Smooth muscle cell (in vitro differentiated cells): ENCODE data around the gene ABL2. TPM values are rescaled to one million over a fixed set of nuclear protein-coding genes. Genes with fewer than 3 reads are reported as not detected.

Experiments
- DNase-seq: peaks from one replicate; lab custom pipeline; 2025; ENCODE audit not compliant: unreplicated experiment; lab: John Stamatoyannopoulos, UW
- H2AFZ ChIP-seq: fragments of 200-600 bp; sonication (generic); 2 replicates; pipeline ENCODE4 v1.6.0; 2016; ENCODE audit warnings: antibody characterized with exemption, low read depth, mild to moderate bottlenecking
- H3F3A ChIP-seq: fragments of 200-600 bp; sonication (generic); 2 replicates; pipeline ENCODE4 v1.6.0; 2017; ENCODE audit warnings: antibody characterized with exemption, low read depth
- H3K27ac ChIP-seq: fragments of 200-600 bp; sonication (generic); 2 replicates; pipeline ENCODE4 v1.5.1; 2016; ENCODE audit warnings: low read depth, mild to moderate bottlenecking
- H3K27me3 ChIP-seq: fragments of 200-600 bp; sonication (generic); 2 replicates; pipeline ENCODE4 v1.6.1; 2016; ENCODE audit warnings: low read depth, mild to moderate bottlenecking
- H3K36me3 ChIP-seq: fragments of 200-600 bp; sonication (generic); 2 replicates; pipeline ENCODE4 v1.5.1; 2016; ENCODE audit warnings: low read depth
- H3K4me1 ChIP-seq: fragments of 200-600 bp; sonication (generic); 2 replicates; pipeline ENCODE4 v1.5.1; 2016; ENCODE audit warnings: low read depth
- H3K4me2 ChIP-seq: fragments of 200-600 bp; sonication (generic); 2 replicates; pipeline ENCODE4 v1.6.0; 2016; ENCODE audit warnings: mild to moderate bottlenecking
- H3K4me3 ChIP-seq: fragments of 200-600 bp; sonication (generic); 2 replicates; pipeline ENCODE4 v1.5.1; 2016; ENCODE audit warnings: mild to moderate bottlenecking
- H3K79me2 ChIP-seq: fragments of 200-600 bp; sonication (generic); 2 replicates; pipeline ENCODE4 v1.6.0; 2016; ENCODE audit warnings: low read depth, mild to moderate bottlenecking
- H3K9ac ChIP-seq: fragments of 200-600 bp; sonication (generic); 2 replicates; pipeline ENCODE4 v1.6.0; 2016; ENCODE audit warnings: low read depth
- H3K9me3 ChIP-seq: fragments of 200-600 bp; sonication (generic); replicated peaks from 2 replicates; pipeline ENCODE4 v1.5.1; 2016; ENCODE audit warnings: low read depth
- H4K20me1 ChIP-seq: fragments of 200-600 bp; sonication (generic); 2 replicates; pipeline ENCODE4 v1.6.0; 2016; ENCODE audit warnings: low read depth
- CTCF ChIP-seq: fragments of 200-600 bp; sonication (generic); IDR thresholded peaks from 2 replicates; pipeline ENCODE4 v1.5.1; 2017; ENCODE audit warnings: borderline replicate concordance, mild to moderate bottlenecking, antibody characterized with exemption; ENCODE audit not compliant: insufficient read depth, poor library complexity, severe bottlenecking
- WGBS: methylation state at CpG from one replicate; pipeline ENCODE4 v1.1.7; 2016; ENCODE audit warnings: low lambda C conversion rate; 5-methylcytosine and 5-hydroxymethylcytosine counted together
- polyA plus RNA-seq: library from polyadenylated mRNA; unstranded; fragments of >200 nt; fragmentation: Nextera tagmentation; extraction: Ambion mirVana; gene quantifications from 2 replicates; pipeline ENCODE4 v1.2.1, GENCODE V29; 2016
- total RNA-seq: library from RNA; depleted of rRNA; stranded (reverse); fragments of >200 nt; gene quantifications from 2 replicates; pipeline ENCODE4 v1.2.3, GENCODE V29; 2014

Gene ABL2
- total and polyA plus RNA-seq, 2 experiments from 2014 or later, result 16.5 to 56.5 TPM

GRCh38 chr1:179145521-179145920 lies 84.0 kb downstream of the ABL2 start:
- peaks cover 14% of the 10 kb centered on the region for H3F3A ChIP-seq
- peaks cover 12% of the 10 kb centered on the region for H4K20me1 ChIP-seq
- peaks cover 45% of the 10 kb centered on the region for H3K79me2 ChIP-seq
- H3K27me3 ChIP-seq, result no peaks in the 10 kb centered on the region
- no peak overlapping the region for H3K4me3 ChIP-seq
- peaks cover 13% of the 10 kb centered on the region for H3K4me1 ChIP-seq
- DNase-seq, result no peak
- H2AFZ ChIP-seq, result no peak overlapping the region
- no peak overlapping the region for H3K4me2 ChIP-seq
- no peaks in the 10 kb centered on the region for H3K9me3 ChIP-seq
- H3K9ac ChIP-seq, result no peak overlapping the region
- TF ChIP-seq CTCF, result no peak
- WGBS, result 97% methylated on average over 3 of the region's 3 CpGs
- no peaks in the 10 kb centered on the region for H3K36me3 ChIP-seq
- peak overlapping the region; percentile 100 for H3K27ac ChIP-seq

- peak overlapping the region; percentile 100 for H3K27ac ChIP-seq
Observed at GRCh38 chr1:179144626-179145025, 84.9 kb downstream of the ABL2 start.

GRCh38 chr1:179143322-179143721 lies 86.2 kb downstream of the ABL2 start:
- peaks cover 13% of the 10 kb centered on the region for H3K4me1 ChIP-seq
- H3K79me2 ChIP-seq, result peaks cover 58% of the 10 kb centered on the region
- H3K36me3 ChIP-seq, result no peaks in the 10 kb centered on the region

More at GRCh38 chr1:179144626-179145025, 84.9 kb downstream of the ABL2 start:
- H3K9ac ChIP-seq, result peak overlapping the region; percentile 69
- no peak overlapping the region for H3K4me3 ChIP-seq
- no peak for TF ChIP-seq CTCF
- no peaks in the 10 kb centered on the region for H3K9me3 ChIP-seq
- H3K4me1 ChIP-seq, result peaks cover 13% of the 10 kb centered on the region
- H3K36me3 ChIP-seq, result no peaks in the 10 kb centered on the region
- no peaks in the 10 kb centered on the region for H3K27me3 ChIP-seq
- no peak for DNase-seq
- no peak overlapping the region for H2AFZ ChIP-seq
- H3K79me2 ChIP-seq, result peaks cover 47% of the 10 kb centered on the region
- WGBS, result 83% methylated on average over 1 of the region's 1 CpG
- no peak overlapping the region for H3K4me2 ChIP-seq
- peaks cover 14% of the 10 kb centered on the region for H3F3A ChIP-seq
- peaks cover 21% of the 10 kb centered on the region for H4K20me1 ChIP-seq

More at GRCh38 chr1:179143322-179143721, 86.2 kb downstream of the ABL2 start:
- H3K4me2 ChIP-seq, result peak overlapping the region; percentile 89
- H3K4me3 ChIP-seq, result peak overlapping the region; percentile 62
- peak overlapping the region; percentile 100 for H3K27ac ChIP-seq
- TF ChIP-seq CTCF, result no peak
- H3K9me3 ChIP-seq, result no peaks in the 10 kb centered on the region
- H3F3A ChIP-seq, result peaks cover 14% of the 10 kb centered on the region
- peak overlapping the region; percentile 99 for H3K9ac ChIP-seq
- 33% methylated on average over 3 of the region's 3 CpGs for WGBS
- H3K27me3 ChIP-seq, result no peaks in the 10 kb centered on the region
- H4K20me1 ChIP-seq, result peaks cover 34% of the 10 kb centered on the region
- no peak overlapping the region for H2AFZ ChIP-seq
- no peak for DNase-seq
